GM10248 (cell line): ENCODE measurements around the gene NOP9.
A peak's percentile ranks its signal among the peaks of the same experiment; 100 is the strongest.

Experiments
- CTCF ChIA-PET: fragments of 300-600 bp; sonication (Branson Sonifier 250); formaldehyde crosslinking; extraction: SDS; loops from one replicate; lab custom pipeline; 2021; ENCODE audit warnings: antibody characterized with exemption; lab: Yijun Ruan, JAX
- POLR2A ChIA-PET: fragments of 350-650 bp; sonication (Branson Sonifier 250); formaldehyde crosslinking; extraction: SDS; loops from one replicate; lab custom pipeline; 2020; ENCODE audit warnings: antibody characterized with exemption; lab: Yijun Ruan, JAX
- DNase-seq: peaks from one replicate; pipeline ENCODE4 v3.0.0; 2012; ENCODE audit errors: extremely low spot score
- CTCF ChIP-seq: IDR thresholded peaks from 2 replicates; pipeline ENCODE4 v1.5.1; 2012; ENCODE audit warnings: mild to moderate bottlenecking, low read depth; ENCODE audit errors: extremely low read depth, missing control alignments, control extremely low read depth

The NOP9 gene

GRCh38 chr14:24309538-24310264, 10.1 kb downstream of the NOP9 start, which contains the start of gene LTB4R2:
Gene LTB4R2 (plus strand): TSS chr14:24310140. CDS start chr14:24310665, 525 bp downstream.
- TF ChIP-seq CTCF: no peak
- ChIA-PET POLR2A (interaction anchor here (1.5 kb wide), 1 partner anchor 122 kb away, joined by 3 read pairs; no protein-coding TSS in a partner anchor), CTCF (interaction anchor here (0.7 to 10.4 kb wide), 22 partner anchors 9 to 379 kb away, joined by 3 to 155 read pairs (median 17); partner anchors contain the start of genes ADCY4, CBLN3, DHRS1 and IRF9)
- no peak for DNase-seq

- POLR2A ChIA-PET: interaction anchor here (1.1 to 1.5 kb wide), 2 partner anchors 30 to 122 kb away, joined by 3 read pairs; no protein-coding TSS in a partner anchor
- DNase-seq: no peak
- no peak for TF ChIP-seq CTCF
- CTCF ChIA-PET: interaction anchor here (0.7 to 10.4 kb wide), 16 partner anchors 9 to 253 kb away, joined by 3 to 155 read pairs (median 16); partner anchors contain the start of genes ADCY4, CBLN3, DHRS1 and IRF9
Observed at GRCh38 chr14:24310265-24310645, 10.6 kb downstream of the NOP9 start.

- DNase-seq: peak; percentile 65
- ChIA-PET POLR2A (interaction anchor here (1.1 to 1.5 kb wide), 2 partner anchors 30 to 121 kb away, joined by 3 read pairs; no protein-coding TSS in a partner anchor), CTCF (interaction anchor here (0.7 to 10.4 kb wide), 15 partner anchors 8 to 150 kb away, joined by 3 to 155 read pairs (median 12); partner anchors contain the start of genes ADCY4, CBLN3, DHRS1 and IRF9)
- peak; percentile 58 for TF ChIP-seq CTCF
Observed at GRCh38 chr14:24310646-24311604, 11.3 kb downstream of the NOP9 start, which contains the start of gene LTB4R. Gene LTB4R (plus strand): TSS chr14:24311502. CDS start chr14:24315652, 4,150 bp downstream.

GRCh38 chr14:24311837-24312615, 12.4 kb downstream of the NOP9 start:
- DNase-seq: no peak
- ChIA-PET CTCF (interaction anchor here (1.2 to 10.4 kb wide), 7 partner anchors 14 to 129 kb away, joined by 3 to 155 read pairs (median 72); partner anchors contain the start of genes ADCY4, CBLN3, DHRS1 and KHNYN), POLR2A (no interaction called here)
- no peak for TF ChIP-seq CTCF

- ChIA-PET CTCF (interaction anchor here (0.8 to 10.4 kb wide), 6 partner anchors 14 to 120 kb away, joined by 3 to 155 read pairs (median 93); partner anchors contain the start of genes ADCY4, CBLN3, DHRS1 and KHNYN), POLR2A (no interaction called here)
- DNase-seq: no peak
- no peak for TF ChIP-seq CTCF
Observed at GRCh38 chr14:24312736-24313507, 13.3 kb downstream of the NOP9 start.
